Measurements from ENCODE around the gene CEMIP. TPM values are rescaled to one million over a fixed set of nuclear protein-coding genes. Genes with fewer than 3 reads are reported as not detected.

The CEMIP gene
- polyA plus RNA-seq, 10 donors, result 0.94 to 3.5 (median 2.0) TPM

DNA sequence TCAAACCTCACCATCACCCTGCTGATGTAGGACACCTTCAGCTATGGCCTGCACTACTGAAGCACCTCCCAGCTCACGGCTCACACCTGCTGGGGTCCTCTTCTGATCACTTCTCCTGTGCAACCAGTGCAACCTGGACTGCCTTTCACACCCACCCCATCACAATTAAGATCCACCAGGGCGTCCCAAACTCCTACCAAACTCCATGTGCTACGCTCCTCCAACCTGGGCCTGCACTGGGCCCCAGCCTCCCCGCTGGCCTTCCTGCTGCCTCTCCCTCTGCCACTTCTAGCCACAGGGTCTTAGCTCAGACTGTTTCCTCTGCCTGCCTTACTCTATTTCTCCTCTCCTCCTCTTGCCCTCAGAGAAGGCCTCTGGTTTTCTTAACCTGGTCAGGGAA lies 197.7 kb downstream of the CEMIP start:
- DNase-seq, result no peak

DNA sequence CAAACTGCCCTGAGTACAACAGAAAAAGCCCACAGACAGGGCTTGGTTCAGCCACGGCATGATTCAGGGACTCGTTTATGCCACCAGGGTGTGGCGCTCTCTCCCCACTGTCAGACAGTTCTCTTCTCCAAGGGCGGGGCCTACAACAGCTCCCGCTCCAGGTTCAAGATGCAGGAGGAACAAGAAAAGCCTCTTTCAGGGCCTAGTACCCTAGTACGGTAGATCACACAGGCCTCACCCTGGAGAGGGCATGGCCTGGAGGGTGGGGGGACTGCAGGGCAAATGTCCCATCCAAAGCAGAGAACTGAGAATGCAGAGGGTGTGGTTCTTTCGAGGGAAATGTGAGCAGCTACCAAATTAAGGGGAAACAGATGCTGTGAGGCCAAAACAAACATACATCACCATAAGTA lies 198.5 kb downstream of the CEMIP start:
- DNase-seq, result peak; percentile 53 to 81 (median 70)

DNA sequence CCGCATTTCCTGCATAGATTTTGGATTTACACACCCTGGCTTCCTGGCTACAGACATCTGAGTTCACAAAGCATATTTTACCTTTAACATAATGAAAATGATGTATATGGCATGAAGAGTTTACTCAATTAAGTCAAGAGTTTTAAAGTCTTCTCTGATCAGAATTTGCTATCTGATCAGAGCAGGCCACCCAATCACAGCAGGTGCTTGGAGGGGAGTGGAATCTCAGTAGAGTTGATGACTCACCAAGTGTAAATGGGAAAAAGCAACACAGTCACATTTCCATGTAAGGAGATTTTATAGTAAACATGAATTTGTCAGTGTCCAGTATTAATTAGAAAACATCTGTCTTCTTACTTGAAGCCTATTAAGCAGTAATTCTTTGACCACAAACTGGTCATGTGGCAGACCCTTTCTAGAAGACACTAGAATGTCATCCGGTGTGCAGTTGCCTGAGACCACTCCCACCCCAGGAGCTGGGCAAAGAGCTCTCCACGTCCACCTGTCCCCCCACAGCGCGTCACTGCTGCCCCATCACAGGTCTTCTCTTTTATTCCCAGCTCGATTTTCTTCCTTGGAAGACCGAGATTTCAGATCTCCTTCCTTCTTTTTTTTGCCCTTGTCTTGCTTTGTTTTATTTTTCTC lies 199.6 kb downstream of the CEMIP start:
- no peak for DNase-seq

DNA sequence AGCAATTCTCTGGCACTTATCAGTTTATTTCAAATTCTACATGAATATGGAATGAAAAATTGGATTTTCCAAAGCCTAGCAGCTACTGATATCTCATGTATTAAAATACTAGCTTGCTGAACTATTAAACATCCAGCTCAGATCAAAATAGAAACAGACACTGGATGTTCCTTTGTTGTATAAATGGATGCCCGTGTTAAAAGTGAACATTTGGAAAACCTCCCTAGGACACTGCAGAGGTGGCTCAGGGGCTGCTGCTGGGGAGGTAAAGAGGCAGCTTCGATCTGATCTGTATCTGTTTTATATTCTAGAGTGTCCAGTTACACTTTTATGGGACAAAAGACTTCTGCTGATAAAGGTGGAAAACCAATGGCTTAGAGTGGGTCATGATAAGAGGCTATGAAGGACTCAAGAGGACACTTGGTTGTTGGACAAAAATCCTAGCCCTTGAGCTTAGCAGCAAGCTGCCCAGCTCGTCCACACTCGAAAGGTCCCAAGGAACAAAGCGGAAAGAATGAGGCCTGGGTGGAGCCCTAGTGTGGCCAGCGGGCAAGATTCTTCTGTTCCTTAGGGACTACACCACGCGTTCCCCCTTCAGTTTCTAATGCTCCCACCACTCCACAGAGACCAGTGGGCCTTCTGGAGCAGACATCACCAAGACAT lies 200.5 kb downstream of the CEMIP start:
- DNase-seq, result no peak

DNA sequence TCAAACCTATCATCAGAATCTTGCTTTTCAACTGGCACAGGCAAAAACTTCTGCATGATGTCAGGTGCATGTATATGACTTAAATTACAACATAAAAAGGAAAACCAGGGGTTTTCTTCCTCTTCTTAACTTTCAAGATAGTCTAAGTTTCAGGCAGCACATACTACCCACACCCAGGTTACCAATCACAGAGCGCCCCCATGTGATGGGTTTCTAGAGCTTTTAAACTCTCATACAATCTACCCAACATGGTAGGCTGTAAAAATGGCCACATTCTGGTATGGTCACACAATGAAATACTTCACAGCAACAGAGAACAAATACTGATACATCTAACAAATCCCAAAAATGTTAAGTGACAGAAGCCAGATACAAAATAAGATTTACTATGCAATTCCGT lies 203.0 kb downstream of the CEMIP start:
- DNase-seq, result no peak

DNA sequence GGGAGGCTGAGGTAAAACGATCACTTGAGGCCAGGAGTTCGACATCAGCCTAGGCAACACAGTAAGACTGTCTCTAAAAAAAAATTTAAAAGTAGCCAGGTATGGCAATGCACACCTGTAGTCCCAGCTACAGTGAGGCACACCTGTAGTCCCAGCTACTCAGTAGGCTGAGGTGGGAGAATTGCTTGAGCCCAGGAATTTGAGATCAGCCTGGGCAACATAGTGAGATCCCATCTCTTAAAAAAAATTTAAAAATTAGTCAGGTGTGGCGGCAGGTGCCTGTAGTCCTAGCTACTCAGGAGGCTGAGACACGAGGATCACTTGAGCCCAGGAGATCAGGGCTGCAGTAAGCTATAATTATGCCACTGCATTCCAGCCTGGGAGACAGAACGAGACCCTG lies 203.7 kb downstream of the CEMIP start:
- DNase-seq, result no peak

DNA sequence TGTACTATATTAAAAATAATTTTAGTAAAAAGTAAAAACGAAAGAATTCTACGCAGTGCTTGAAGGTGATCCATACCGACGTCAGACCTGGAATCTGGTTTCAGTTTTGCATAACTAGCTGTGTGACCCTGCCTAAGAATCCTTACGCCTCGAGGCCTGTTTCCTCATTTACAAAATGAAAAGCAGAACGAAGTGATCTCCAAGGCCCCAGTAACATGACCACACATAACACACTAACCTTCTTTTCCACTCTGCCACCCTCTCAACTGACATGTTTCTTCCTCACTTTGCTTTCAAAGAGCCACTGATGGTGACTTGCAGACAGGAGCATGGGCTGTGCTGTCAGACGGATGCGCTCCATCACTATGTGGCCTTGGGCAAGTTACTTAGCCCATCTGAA lies 205.7 kb downstream of the CEMIP start:
- DNase-seq, result peak in 1 of 3 donors; percentile 40

DNA sequence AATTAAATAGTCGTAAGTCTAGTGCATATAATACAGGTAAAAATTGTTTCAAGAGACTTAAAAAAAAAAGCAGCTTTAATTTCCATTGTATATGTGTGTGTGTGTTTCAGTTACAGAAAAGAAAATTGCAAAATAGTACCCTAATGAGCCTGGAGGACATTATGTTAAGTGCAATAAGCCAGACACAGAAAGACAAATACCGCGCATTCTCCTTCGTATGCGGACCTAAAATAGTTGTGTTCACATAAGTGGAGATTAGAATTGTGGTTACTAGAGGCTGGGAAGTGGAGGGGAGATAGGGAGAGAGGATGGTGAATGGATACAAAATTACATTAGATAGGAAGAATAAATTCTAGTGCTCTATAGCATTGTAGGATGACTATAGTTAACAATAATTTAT lies 206.8 kb downstream of the CEMIP start:
- DNase-seq, result no peak

DNA sequence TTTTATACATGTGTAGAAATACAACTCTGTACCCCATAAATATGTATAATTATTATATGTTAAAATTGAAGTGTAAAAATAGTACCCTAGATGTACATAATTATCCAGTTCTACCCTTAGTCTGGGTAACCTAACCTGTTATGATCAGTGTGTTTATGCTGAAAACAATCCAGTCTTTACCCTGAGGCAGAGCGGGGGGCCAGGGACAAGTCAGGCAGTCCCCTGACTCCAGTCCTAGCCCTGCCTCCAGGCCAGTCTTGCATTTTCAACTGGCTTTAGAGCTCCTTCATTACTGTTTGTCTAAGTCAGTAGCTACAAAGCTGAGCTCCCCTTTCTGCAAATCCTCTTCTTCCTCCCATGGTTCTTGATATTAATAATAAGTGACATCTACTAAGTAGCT lies 207.3 kb downstream of the CEMIP start:
- DNase-seq, result no peak

DNA sequence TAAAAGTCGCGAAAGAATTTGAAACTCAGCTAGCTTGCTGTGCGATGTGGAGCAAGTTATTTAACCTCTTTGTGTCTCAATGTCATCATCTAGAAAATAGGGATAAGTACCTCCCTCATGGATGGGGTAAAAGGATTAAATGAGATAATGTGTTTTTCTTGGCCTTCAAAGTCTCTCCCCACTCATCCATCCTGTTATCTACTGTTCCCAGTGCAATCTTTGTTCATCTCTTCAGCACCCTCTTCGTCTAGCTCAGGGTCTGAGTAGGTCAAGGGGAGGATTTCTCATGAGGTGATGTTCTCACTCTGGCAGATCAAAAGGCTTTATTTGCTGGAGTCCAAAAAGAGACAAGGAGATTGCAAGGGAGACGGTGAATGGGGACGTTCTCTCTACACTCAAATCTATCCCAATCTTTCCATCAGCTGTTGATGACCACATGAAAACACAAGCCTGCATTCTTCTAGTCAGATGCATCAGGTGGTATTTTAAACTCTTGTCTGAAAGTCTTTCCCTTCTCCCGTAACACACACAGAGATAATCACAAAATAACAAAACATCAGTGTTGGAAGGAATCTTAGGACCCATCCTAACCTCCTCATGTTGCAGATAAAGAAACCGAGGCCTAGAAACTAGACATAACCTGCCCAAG lies 209.1 kb downstream of the CEMIP start:
- no peak for DNase-seq

DNA sequence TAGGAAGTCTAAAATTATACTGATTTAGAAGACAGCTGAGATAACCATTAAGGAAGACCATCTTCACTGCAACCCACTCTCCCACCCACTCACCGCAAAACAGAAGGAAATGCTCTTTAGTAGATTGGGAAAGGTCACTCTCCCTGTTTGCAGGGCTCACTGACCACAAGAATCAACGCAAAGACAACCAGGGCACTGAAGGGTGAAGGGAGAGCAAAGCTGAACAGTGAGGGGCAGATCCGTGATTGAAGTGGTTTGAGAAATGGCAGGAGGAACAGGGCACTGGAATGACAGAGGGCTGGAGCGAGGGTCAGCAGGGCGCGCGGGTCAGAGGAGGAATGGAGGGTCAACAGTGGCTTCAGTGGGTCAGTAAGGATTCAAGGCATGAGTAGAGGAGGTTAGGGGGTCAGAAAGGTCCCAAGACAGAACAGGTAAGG lies 209.9 kb downstream of the CEMIP start:
- no peak for DNase-seq

DNA sequence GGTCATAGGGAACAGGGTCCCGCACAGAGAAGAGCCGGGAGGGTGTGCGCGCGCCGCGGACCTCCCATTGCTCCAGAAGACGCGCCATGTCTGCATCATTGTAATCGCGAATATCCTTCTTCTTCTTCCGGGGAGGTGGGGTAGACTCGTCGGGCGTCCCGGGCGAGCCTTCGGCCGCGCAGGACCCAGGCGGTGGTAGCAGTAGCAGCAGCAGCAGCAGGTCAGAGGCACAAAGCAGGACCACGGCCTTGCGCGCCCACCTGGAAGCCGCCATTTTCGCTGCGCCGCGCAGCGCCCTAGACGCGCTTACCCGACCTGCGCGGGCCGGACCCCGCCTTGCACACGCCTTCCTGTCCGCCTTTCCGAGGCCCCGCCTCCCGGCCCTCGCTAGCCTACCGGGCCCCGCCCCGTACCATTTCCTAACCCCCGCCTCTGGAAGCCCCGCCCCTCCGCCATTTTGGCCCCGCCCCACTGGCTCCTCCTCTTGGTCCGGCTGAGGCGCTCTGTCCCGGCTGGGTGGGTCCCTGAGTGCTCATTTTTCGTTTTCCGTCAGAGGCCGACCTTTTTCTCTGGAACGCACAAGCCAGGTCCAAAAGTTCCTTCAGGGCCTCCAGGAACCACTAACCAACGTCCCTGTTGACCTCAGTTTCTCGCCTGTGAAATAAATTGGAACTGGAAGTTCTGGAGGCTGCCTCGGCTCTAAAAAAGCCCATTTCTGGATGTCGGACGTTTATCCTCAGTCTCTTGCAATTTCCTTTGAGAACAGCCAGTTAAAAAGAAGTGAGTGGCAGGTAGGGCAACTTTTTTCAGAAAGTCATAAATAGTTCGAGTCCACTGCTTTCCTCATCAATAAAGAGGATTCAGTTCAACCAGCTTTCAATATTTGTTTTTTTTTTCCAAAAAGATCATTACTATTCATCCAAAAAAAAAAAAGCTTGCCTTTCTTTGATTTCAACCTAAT lies 210.6 kb downstream of the CEMIP start, which contains the start of gene MESD:
MESD (minus strand) TSS at position 302 of the 961 bp plus-strand sequence; CDS start at position 274, 28 bp downstream.
- peak; percentile 96 to 98 (median 98) for DNase-seq

DNA sequence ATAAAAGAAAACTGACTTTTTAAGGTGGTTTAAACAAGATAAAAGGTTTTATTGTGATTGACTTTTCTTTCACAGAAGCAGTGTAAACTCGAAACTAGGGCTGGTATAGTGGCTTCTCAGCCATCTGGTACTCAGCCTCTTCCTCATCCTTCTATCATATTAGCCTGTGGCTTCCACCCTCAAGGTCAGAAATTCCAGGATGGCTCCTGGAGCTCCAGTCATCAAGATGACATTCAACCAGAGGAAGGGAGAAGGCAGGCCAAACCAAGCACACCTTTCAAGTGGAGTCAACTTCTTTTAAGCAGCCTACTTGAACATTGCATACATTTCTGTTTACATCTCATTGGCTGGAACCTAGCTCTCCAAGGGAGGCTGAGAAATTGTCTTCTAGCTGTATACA lies 211.8 kb downstream of the CEMIP start:
- no peak for DNase-seq

DNA sequence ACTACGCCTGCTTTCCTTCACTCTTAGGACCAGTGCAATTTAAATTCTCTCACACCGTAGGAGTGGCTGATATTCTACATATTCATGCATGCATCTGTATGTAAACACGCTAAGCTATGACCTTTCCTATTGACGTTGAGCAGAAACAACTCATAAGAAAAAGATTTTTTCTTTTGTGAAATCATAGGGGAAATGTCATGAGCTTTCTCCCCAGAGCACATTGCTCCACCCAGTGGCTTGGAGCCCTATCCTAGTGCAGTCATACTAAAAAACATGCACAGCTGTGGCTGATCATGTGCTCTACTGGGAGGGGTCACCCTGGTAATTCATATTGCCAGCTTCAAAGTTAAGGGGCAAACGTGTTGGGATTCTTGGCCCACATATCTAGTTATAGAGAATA lies 212.3 kb downstream of the CEMIP start:
- peak in 2 of 3 donors; percentile 63 to 68 for DNase-seq

DNA sequence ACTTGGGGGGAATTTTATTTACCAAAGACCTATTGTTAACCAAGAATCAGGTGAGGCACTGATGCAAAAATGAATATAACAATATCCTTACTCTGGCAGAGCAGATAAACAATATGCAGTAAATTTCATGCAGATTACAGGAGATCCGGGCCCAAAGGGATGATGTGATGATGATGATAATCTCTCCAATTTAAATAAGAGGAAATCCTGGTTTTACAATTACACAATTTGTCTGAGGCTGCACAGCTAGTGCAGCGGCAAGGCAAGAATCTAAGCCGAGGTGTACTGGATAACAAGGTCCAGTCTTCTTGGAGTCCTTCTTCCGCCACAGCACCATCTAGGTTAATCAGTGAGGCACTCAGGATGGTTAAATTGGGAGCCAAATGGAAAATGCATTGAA lies 212.8 kb downstream of the CEMIP start:
- DNase-seq, result no peak

DNA sequence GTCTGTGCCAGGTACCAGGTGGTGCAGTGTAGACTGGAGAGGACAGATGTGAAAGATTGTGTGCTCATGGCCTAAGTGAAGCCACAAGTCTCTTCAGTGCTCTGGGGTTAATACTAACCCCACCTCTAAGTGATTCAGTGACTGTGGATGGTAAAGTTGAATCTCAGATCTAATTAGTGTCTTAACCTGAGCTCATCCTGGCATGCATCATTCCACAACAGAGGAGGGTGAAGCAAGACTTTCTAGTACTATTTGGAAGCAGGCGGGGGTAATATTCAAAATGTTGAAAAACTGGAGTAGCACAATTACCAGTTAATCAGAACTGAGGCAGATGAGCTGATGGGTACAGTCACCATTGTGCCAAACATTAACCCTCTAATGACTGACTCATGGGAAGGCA lies 213.3 kb downstream of the CEMIP start:
- no peak for DNase-seq

DNA sequence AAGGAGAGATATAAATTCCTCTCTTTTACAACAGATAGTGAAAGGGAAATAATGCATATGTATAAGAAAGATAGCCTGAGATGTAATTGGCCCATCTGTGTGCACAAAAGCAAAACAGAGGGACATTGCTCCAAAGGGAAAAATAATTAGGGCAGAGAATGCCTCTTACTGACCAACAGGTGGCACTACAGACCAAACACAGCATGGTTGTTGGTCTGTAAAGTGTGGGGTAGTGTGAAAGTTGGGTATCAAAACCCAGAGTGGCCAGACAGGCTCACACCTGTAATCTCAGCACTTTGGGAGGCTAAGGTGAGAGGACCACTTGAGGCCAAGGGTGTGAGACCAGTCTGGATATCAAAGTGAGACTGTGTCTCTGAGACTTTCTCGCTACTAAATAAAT lies 217.1 kb downstream of the CEMIP start:
- DNase-seq, result no peak

DNA sequence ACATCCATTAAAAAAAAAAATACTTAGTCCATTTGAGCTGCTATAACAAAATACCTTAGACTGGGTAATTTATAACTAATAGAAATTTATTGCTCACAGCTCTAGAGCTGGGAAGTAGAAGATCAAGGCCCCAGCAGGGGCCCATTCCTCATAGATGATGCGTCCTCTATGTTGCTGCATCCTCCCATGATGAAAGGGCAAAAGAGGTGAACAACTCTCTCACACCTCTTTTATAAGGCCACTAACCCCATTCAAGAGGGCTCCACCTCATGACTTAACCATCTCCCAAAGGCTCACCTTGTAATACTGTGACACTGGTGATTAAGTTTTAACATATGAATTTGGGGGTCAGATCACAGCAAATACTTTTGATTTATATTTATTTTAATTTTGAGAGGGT lies 218.5 kb downstream of the CEMIP start:
- no peak for DNase-seq

DNA sequence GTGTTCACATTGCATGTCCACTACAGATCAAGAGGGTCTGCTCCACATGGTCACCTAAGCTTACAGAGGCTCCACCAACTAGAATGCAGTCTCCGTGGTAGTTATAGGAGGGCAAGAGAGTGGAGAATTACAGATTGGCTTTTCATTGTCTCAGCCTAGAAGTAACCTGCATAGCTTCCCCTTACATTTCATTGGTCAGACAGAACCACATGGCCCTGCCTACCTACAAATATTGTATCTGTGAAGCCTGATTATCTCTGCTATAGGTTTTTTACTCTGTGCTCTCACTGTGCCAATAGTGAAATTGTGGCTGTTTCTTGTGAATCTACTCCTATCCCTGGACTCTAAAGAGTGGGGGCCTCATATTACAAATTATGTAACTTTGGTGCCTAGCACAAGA lies 219.1 kb downstream of the CEMIP start:
- DNase-seq, result no peak

DNA sequence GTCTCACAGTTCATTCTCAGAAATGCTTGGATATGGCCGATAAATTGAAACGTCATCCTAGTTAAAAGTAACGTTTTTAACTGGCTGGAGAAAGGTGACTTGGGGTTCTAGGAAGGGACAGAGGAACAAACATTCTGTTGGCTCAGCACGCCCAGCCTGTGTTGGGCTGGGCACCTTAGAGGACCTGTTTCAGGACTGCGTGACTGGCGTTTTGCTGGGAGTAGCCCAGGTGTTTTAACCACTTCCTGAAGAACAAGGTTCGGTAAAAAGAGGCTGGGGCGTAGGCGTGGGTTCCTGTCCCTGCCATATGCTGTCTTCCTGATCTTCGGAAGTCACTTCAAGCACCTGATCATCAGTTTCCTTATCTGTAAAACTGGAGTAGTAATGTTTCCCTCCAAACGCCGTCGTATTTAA lies 220.5 kb downstream of the CEMIP start:
- DNase-seq, result no peak

DNA sequence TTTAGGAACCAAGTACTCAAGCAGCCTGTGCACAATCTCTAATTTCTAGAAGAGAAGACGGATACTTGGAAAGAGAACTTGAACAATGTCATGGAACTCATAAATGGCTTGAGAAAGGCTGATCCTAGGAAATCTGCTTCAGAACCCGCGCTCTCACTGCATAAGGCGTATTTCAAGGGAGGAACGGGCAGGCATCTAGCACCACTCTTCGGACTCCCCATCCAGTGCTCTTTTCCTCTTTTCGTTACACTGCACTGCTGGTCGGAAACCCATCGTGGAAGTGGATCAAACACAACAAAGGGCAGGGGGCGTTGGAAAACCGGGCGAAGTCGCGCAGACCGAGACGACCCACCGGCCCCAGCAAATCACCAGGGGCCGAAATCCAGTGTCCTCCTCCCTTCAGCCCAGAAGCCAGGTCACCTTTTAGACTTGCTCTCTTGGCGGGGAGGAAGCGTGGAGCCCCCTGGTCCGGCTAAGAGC lies 221.0 kb downstream of the CEMIP start:
- no peak for DNase-seq
